ENCODE measurements around the gene DOK3. TPM values are rescaled to one million over a fixed set of nuclear protein-coding genes. Genes with fewer than 3 reads are reported as not detected.

The DOK3 gene
- total and polyA plus RNA-seq, 2 experiments from 2014 or later = 2.2 to 11.1 TPM

DNA sequence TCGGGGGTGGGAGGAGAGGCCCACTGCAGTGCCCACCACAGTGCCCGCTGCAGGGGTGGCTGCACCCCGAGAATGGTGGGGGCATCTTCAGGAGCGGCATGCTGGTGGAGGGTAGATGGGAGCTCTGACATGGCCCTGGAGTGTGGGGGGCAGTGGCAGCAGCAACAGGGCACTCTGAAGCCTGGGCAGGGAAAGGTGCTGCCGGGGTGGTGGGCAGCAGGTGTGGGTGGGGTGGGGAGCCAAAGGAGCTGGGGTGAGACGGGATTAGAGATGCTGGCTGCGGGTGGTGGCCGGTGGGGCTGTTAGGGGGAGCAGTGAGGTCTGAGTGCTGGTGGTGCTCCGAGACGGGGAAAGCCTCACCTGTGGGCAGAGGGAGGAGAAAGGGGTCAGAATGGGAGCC, 26.8 kb upstream of the DOK3 start:
- H3F3A ChIP-seq (replicated peaks; ENCODE audit: low read depth) = 0 out of 2 replicates have a peak, but pooled peaks cover 7% of the 10 kb centered on the region
- H3K27ac ChIP-seq (ENCODE audit: low read depth) = no peak overlapping the region
- no peaks in the 10 kb centered on the region for H3K4me1 ChIP-seq (ENCODE audit: insufficient read depth)
- H3K4me3 ChIP-seq = no peak overlapping the region
- H3K36me3 ChIP-seq (ENCODE audit: insufficient read depth) = peaks cover 14% of the 10 kb centered on the region
- H3K27me3 Mint-ChIP-seq (ENCODE audit: insufficient read depth, low read depth, poor library complexity) = peaks cover 3% of the 10 kb centered on the region
- peaks cover 35% of the 10 kb centered on the region for H4K20me1 ChIP-seq (replicated peaks; ENCODE audit: insufficient read depth)
- peaks cover 39% of the 10 kb centered on the region for H3K36me3 Mint-ChIP-seq (ENCODE audit: low read depth)
- H3K27ac Mint-ChIP-seq = no peak overlapping the region
- H3K79me2 ChIP-seq (replicated peaks; ENCODE audit: insufficient read depth) = peaks cover 15% of the 10 kb centered on the region
- peaks cover 3% of the 10 kb centered on the region; the same call in 2 of the 3 replicates for H3K4me1 Mint-ChIP-seq
- ATAC-seq (no peak), DNase-seq (ENCODE audit: low spot score) (no peak)
- no peak overlapping the region for H2AFZ ChIP-seq
- H3K9me2 ChIP-seq (ENCODE audit: insufficient read depth) = no peaks in the 10 kb centered on the region
- H3K9me3 Mint-ChIP-seq = no peaks in the 10 kb centered on the region
- TF ChIP-seq, protein P1, sequence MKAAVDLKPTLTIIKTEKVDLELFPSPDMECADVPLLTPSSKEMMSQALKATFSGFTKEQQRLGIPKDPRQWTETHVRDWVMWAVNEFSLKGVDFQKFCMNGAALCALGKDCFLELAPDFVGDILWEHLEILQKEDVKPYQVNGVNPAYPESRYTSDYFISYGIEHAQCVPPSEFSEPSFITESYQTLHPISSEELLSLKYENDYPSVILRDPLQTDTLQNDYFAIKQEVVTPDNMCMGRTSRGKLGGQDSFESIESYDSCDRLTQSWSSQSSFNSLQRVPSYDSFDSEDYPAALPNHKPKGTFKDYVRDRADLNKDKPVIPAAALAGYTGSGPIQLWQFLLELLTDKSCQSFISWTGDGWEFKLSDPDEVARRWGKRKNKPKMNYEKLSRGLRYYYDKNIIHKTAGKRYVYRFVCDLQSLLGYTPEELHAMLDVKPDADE (IDR thresholded peaks at IDR 0.05) = no peak
- TF ChIP-seq EZH2 (IDR thresholded peaks at IDR 0.05; ENCODE audit: low read depth, unreplicated experiment) (no peak), NANOG (IDR thresholded peaks at IDR 0.05; ENCODE audit: borderline replicate concordance) (no peak), JUNB (IDR thresholded peaks at IDR 0.05; ENCODE audit: unreplicated experiment) (no peak), POLR2AphosphoS5 (IDR thresholded peaks at IDR 0.05; ENCODE audit: low read depth) (no peak), CREB1 (CRISPR knock-in tag; IDR thresholded peaks at IDR 0.05; ENCODE audit: low read depth) (no peak), ZNF331 (CRISPR knock-in tag; IDR thresholded peaks at IDR 0.05; ENCODE audit: low read depth) (no peak), EZH2phosphoT487 (IDR thresholded peaks at IDR 0.05; ENCODE audit: unreplicated experiment) (no peak), ZNF114 (CRISPR knock-in tag; IDR thresholded peaks at IDR 0.05) (no peak), STAT1 (IDR thresholded peaks at IDR 0.05; ENCODE audit: unreplicated experiment) (no peak)
- TF ChIP-seq, protein P2, sequence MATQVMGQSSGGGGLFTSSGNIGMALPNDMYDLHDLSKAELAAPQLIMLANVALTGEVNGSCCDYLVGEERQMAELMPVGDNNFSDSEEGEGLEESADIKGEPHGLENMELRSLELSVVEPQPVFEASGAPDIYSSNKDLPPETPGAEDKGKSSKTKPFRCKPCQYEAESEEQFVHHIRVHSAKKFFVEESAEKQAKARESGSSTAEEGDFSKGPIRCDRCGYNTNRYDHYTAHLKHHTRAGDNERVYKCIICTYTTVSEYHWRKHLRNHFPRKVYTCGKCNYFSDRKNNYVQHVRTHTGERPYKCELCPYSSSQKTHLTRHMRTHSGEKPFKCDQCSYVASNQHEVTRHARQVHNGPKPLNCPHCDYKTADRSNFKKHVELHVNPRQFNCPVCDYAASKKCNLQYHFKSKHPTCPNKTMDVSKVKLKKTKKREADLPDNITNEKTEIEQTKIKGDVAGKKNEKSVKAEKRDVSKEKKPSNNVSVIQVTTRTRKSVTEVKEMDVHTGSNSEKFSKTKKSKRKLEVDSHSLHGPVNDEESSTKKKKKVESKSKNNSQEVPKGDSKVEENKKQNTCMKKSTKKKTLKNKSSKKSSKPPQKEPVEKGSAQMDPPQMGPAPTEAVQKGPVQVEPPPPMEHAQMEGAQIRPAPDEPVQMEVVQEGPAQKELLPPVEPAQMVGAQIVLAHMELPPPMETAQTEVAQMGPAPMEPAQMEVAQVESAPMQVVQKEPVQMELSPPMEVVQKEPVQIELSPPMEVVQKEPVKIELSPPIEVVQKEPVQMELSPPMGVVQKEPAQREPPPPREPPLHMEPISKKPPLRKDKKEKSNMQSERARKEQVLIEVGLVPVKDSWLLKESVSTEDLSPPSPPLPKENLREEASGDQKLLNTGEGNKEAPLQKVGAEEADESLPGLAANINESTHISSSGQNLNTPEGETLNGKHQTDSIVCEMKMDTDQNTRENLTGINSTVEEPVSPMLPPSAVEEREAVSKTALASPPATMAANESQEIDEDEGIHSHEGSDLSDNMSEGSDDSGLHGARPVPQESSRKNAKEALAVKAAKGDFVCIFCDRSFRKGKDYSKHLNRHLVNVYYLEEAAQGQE (IDR thresholded peaks at IDR 0.05; ENCODE audit: unreplicated experiment) = no peak
- TF ChIP-seq, protein P3, sequence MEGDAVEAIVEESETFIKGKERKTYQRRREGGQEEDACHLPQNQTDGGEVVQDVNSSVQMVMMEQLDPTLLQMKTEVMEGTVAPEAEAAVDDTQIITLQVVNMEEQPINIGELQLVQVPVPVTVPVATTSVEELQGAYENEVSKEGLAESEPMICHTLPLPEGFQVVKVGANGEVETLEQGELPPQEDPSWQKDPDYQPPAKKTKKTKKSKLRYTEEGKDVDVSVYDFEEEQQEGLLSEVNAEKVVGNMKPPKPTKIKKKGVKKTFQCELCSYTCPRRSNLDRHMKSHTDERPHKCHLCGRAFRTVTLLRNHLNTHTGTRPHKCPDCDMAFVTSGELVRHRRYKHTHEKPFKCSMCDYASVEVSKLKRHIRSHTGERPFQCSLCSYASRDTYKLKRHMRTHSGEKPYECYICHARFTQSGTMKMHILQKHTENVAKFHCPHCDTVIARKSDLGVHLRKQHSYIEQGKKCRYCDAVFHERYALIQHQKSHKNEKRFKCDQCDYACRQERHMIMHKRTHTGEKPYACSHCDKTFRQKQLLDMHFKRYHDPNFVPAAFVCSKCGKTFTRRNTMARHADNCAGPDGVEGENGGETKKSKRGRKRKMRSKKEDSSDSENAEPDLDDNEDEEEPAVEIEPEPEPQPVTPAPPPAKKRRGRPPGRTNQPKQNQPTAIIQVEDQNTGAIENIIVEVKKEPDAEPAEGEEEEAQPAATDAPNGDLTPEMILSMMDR (conservative IDR thresholded peaks at IDR 0.05; ENCODE audit: low read depth in 2 of 2) = no peak
- TF ChIP-seq, protein P4, sequence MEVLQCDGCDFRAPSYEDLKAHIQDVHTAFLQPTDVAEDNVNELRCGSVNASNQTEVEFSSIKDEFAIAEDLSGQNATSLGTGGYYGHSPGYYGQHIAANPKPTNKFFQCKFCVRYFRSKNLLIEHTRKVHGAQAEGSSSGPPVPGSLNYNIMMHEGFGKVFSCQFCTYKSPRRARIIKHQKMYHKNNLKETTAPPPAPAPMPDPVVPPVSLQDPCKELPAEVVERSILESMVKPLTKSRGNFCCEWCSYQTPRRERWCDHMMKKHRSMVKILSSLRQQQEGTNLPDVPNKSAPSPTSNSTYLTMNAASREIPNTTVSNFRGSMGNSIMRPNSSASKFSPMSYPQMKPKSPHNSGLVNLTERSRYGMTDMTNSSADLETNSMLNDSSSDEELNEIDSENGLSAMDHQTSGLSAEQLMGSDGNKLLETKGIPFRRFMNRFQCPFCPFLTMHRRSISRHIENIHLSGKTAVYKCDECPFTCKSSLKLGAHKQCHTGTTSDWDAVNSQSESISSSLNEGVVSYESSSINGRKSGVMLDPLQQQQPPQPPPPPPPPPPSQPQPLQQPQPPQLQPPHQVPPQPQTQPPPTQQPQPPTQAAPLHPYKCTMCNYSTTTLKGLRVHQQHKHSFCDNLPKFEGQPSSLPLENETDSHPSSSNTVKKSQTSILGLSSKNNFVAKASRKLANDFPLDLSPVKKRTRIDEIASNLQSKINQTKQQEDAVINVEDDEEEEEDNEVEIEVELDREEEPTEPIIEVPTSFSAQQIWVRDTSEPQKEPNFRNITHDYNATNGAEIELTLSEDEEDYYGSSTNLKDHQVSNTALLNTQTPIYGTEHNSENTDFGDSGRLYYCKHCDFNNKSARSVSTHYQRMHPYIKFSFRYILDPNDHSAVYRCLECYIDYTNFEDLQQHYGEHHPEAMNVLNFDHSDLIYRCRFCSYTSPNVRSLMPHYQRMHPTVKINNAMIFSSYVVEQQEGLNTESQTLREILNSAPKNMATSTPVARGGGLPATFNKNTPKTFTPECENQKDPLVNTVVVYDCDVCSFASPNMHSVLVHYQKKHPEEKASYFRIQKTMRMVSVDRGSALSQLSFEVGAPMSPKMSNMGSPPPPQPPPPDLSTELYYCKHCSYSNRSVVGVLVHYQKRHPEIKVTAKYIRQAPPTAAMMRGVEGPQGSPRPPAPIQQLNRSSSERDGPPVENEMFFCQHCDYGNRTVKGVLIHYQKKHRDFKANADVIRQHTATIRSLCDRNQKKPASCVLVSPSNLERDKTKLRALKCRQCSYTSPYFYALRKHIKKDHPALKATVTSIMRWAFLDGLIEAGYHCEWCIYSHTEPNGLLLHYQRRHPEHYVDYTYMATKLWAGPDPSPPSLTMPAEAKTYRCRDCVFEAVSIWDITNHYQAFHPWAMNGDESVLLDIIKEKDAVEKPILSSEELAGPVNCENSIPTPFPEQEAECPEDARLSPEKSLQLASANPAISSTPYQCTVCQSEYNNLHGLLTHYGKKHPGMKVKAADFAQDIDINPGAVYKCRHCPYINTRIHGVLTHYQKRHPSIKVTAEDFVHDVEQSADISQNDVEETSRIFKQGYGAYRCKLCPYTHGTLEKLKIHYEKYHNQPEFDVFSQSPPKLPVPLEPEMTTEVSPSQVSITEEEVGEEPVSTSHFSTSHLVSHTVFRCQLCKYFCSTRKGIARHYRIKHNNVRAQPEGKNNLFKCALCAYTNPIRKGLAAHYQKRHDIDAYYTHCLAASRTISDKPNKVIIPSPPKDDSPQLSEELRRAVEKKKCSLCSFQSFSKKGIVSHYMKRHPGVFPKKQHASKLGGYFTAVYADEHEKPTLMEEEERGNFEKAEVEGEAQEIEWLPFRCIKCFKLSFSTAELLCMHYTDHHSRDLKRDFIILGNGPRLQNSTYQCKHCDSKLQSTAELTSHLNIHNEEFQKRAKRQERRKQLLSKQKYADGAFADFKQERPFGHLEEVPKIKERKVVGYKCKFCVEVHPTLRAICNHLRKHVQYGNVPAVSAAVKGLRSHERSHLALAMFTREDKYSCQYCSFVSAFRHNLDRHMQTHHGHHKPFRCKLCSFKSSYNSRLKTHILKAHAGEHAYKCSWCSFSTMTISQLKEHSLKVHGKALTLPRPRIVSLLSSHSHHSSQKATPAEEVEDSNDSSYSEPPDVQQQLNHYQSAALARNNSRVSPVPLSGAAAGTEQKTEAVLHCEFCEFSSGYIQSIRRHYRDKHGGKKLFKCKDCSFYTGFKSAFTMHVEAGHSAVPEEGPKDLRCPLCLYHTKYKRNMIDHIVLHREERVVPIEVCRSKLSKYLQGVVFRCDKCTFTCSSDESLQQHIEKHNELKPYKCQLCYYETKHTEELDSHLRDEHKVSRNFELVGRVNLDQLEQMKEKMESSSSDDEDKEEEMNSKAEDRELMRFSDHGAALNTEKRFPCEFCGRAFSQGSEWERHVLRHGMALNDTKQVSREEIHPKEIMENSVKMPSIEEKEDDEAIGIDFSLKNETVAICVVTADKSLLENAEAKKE (CRISPR knock-in tag; IDR thresholded peaks at IDR 0.05) = no peak
- no peak overlapping the region for H3K4me2 ChIP-seq
- no peaks in the 10 kb centered on the region for H3K27me3 ChIP-seq (ENCODE audit: insufficient read depth)
- H3K4me3 Mint-ChIP-seq = no peak overlapping the region
